ENCODE results near the gene TEKTIP1. TPM values are rescaled to one million over a fixed set of nuclear protein-coding genes. Genes with fewer than 3 reads are reported as not detected.

Gene TEKTIP1
- total and polyA plus RNA-seq, 9 of the 15 experiments (the other 6 are each of a cell fraction or from before 2014, with no cell fraction given) = 0.66 TPM; not detected in 8

DNA sequence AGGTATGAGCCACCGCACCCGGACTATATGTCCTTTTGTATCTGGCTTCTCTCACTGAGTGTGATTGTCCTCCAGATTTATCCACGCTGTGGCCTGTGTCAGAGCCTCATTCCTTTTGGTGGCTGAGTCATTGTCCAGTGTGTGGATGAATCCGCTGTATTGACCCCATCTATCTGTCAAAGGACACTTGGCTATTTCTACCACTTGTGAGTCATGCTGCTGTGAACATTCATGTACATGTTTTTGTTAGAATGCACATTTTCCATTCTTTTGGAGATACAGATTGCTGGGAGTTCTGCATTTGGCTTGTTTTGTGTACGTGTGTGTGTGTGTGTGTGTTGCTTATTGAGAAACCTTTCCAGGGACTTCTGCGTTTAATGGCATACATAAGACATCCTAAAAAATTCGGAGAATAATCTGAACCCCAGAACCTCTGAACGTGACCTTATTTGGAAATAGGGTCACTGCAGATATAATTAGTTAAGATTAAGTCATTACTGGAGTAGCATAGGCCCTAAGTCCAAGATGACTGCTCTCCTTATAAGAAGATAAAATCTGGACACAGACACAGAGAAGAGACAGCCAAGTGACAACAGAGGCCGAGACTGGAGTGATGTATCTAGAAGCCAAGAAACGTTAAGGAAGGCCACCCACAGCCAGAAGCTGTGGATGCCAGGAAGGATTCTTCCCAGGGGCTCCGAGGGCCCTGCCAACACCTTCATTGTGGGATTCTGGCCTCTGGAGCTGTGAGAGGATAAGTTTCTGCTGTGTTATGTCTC lies 41.4 kb downstream of the TEKTIP1 start (continued):
- TF ChIP-seq ZNF644 (tag; IDR thresholded peaks at IDR 0.05; ENCODE audit: low read depth) (no peak), ZSCAN32 (CRISPR knock-in tag; IDR thresholded peaks at IDR 0.05) (no peak), NCOA1 (IDR thresholded peaks at IDR 0.05; ENCODE audit: low read depth) (0 out of 2 replicates have a peak, but pooled peaks have one; percentile 12), SMARCA4 (IDR thresholded peaks at IDR 0.05) (peak; percentile 84), FOSL1 (tag; conservative IDR thresholded peaks at IDR 0.05) (peak; percentile 97), U2AF2 (optimal IDR thresholded peaks at IDR 0.05; ENCODE audit: low read depth, low read length) (no peak), SMARCC2 (IDR thresholded peaks at IDR 0.05; ENCODE audit: low read depth) (peak; percentile 69; the same call in 1 of the 2 replicates), NR2C1 (IDR thresholded peaks at IDR 0.05) (no peak), NR2C1 (tag; IDR thresholded peaks at IDR 0.05) (peak; percentile 34; the same call in 1 of the 2 replicates), HDAC8 (tag; IDR thresholded peaks at IDR 0.05) (no peak), ZNF41 (CRISPR knock-in tag; conservative IDR thresholded peaks at IDR 0.05) (no peak), ARID1B (IDR thresholded peaks at IDR 0.05) (peak; percentile 83), ZNF3 (CRISPR knock-in tag; IDR thresholded peaks at IDR 0.05) (no peak), JUND (IDR thresholded peaks at IDR 0.05; ENCODE audit: borderline replicate concordance, low read depth, low read length) (peak; percentile 91), JUND (tag; IDR thresholded peaks at IDR 0.05; ENCODE audit: borderline replicate concordance, low read depth, low read length) (peak; percentile 89; the same call in 2 of the 3 replicates), RBM17 (IDR thresholded peaks at IDR 0.05; ENCODE audit: borderline replicate concordance, low read depth, low read length) (no peak), PCBP1 (IDR thresholded peaks at IDR 0.05; ENCODE audit: low read depth, low read length, poor library complexity, severe bottlenecking) (no peak), FOS (IDR thresholded peaks at IDR 0.05; ENCODE audit: extremely low read depth, insufficient read length) (peak; percentile 41)
- TF ChIP-seq, protein P1, sequence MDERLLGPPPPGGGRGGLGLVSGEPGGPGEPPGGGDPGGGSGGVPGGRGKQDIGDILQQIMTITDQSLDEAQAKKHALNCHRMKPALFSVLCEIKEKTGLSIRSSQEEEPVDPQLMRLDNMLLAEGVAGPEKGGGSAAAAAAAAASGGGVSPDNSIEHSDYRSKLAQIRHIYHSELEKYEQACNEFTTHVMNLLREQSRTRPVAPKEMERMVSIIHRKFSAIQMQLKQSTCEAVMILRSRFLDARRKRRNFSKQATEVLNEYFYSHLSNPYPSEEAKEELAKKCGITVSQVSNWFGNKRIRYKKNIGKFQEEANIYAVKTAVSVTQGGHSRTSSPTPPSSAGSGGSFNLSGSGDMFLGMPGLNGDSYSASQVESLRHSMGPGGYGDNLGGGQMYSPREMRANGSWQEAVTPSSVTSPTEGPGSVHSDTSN (CRISPR knock-in tag; IDR thresholded peaks at IDR 0.05; ENCODE audit: low read depth) = no peak
- TF ChIP-seq, protein P1 (tag; conservative IDR thresholded peaks at IDR 0.05; ENCODE audit: low read depth) = peak; percentile 52
- TF ChIP-seq, protein P2, sequence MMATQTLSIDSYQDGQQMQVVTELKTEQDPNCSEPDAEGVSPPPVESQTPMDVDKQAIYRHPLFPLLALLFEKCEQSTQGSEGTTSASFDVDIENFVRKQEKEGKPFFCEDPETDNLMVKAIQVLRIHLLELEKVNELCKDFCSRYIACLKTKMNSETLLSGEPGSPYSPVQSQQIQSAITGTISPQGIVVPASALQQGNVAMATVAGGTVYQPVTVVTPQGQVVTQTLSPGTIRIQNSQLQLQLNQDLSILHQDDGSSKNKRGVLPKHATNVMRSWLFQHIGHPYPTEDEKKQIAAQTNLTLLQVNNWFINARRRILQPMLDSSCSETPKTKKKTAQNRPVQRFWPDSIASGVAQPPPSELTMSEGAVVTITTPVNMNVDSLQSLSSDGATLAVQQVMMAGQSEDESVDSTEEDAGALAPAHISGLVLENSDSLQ (IDR thresholded peaks at IDR 0.05) = peak; percentile 50
- TF ChIP-seq, protein P3, sequence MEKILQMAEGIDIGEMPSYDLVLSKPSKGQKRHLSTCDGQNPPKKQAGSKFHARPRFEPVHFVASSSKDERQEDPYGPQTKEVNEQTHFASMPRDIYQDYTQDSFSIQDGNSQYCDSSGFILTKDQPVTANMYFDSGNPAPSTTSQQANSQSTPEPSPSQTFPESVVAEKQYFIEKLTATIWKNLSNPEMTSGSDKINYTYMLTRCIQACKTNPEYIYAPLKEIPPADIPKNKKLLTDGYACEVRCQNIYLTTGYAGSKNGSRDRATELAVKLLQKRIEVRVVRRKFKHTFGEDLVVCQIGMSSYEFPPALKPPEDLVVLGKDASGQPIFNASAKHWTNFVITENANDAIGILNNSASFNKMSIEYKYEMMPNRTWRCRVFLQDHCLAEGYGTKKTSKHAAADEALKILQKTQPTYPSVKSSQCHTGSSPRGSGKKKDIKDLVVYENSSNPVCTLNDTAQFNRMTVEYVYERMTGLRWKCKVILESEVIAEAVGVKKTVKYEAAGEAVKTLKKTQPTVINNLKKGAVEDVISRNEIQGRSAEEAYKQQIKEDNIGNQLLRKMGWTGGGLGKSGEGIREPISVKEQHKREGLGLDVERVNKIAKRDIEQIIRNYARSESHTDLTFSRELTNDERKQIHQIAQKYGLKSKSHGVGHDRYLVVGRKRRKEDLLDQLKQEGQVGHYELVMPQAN (IDR thresholded peaks at IDR 0.05; ENCODE audit: borderline replicate concordance) = 0 out of 2 replicates have a peak, but pooled peaks have one; percentile 22

All from K562 (cell line).